Measurements from ENCODE around the gene TNMD. TPM values are rescaled to one million over a fixed set of nuclear protein-coding genes. Genes with fewer than 3 reads are reported as not detected.

TNMD gene
- total and polyA plus RNA-seq, 7 experiments from 2014 or later = not detected

GRCh38 chrX:100615005-100615404 lies 30.3 kb downstream of the TNMD start:
- peak; percentile 46 for ATAC-seq

GRCh38 chrX:100623001-100623400 lies 38.3 kb downstream of the TNMD start:
- H3K36me3 ChIP-seq (ENCODE audit: control insufficient read depth in 2 of 3, insufficient read depth in 3 of 3, low read length in 3 of 3) = no peaks in the 10 kb centered on the region
- H3K27me3 ChIP-seq (ENCODE audit: control insufficient read depth in 2 of 2, insufficient read depth in 2 of 2, low read length in 2 of 2) = no peaks in the 10 kb centered on the region
- no peak for ATAC-seq
- Mint-ChIP-seq H3K36me3 (no peaks in the 10 kb centered on the region), H3K4me3 (no peak overlapping the region), H3K9me3 (peaks cover 0 to 2% (median 0%) of the 10 kb centered on the region in 11 donors), H3K4me1 (peaks cover 6 to 11% (median 10%) of the 10 kb centered on the region in 7 donors), H3K27ac (no peak overlapping the region), H3K27me3 (peaks cover 0 to 3% (median 0%) of the 10 kb centered on the region in 5 donors)
- ChIA-PET POLR2A (no interaction called here), CTCF (no interaction called here)
- no peak for DNase-seq
- H3K9me3 ChIP-seq (ENCODE audit: control insufficient read depth in 2 of 3, low read length in 3 of 3) = no peaks in the 10 kb centered on the region
- H3K4me3 ChIP-seq (ENCODE audit: low read length) = no peak overlapping the region
- intact Hi-C loops (cut with micrococcal nuclease) = no loop called here
- H3K27ac ChIP-seq (ENCODE audit: low read depth, low read length) = no peak overlapping the region
- H3K4me1 ChIP-seq (ENCODE audit: control insufficient read depth in 2 of 2, insufficient read depth in 2 of 2, low read length in 2 of 2) = no peaks in the 10 kb centered on the region

More at GRCh38 chrX:100615005-100615404, 30.3 kb downstream of the TNMD start:
- no peaks in the 10 kb centered on the region for H3K4me1 ChIP-seq (ENCODE audit: control insufficient read depth in 2 of 2, insufficient read depth in 2 of 2, low read length in 2 of 2)
- ChIA-PET CTCF (no interaction called here), POLR2A (no interaction called here)
- Mint-ChIP-seq H3K27ac (no peak overlapping the region), H3K4me3 (no peak overlapping the region), H3K36me3 (no peaks in the 10 kb centered on the region), H3K9me3 (peaks cover 0 to 3% (median 0%) of the 10 kb centered on the region in 11 donors), H3K27me3 (peaks cover 0 to 10% (median 2%) of the 10 kb centered on the region in 5 donors), H3K4me1 (no peaks in the 10 kb centered on the region)
- no peaks in the 10 kb centered on the region for H3K36me3 ChIP-seq (ENCODE audit: control insufficient read depth in 2 of 3, insufficient read depth in 3 of 3, low read length in 3 of 3)
- intact Hi-C loops (cut with micrococcal nuclease) = no loop called here
- DNase-seq = peak in 1 of 9 donors; percentile 6
- no peaks in the 10 kb centered on the region for H3K27me3 ChIP-seq (ENCODE audit: control insufficient read depth in 2 of 2, insufficient read depth in 2 of 2, low read length in 2 of 2)
- no peaks in the 10 kb centered on the region for H3K9me3 ChIP-seq (ENCODE audit: control insufficient read depth in 2 of 3, low read length in 3 of 3)
- no peak overlapping the region for H3K27ac ChIP-seq (ENCODE audit: low read depth, low read length)
- H3K4me3 ChIP-seq (ENCODE audit: low read length) = no peak overlapping the region

- Mint-ChIP-seq H3K9me3 (no peaks in the 10 kb centered on the region), H3K4me1 (peaks cover 6 to 11% (median 10%) of the 10 kb centered on the region in 7 donors), H3K36me3 (peaks cover 0 to 7% (median 0%) of the 10 kb centered on the region in 5 donors), H3K27me3 (peaks cover 0 to 3% (median 0%) of the 10 kb centered on the region in 5 donors), H3K4me3 (peak overlapping the region in 1 of 10 donors; percentile 2), H3K27ac (no peak overlapping the region)
- no peaks in the 10 kb centered on the region for H3K36me3 ChIP-seq (ENCODE audit: control insufficient read depth in 2 of 3, insufficient read depth in 3 of 3, low read length in 3 of 3)
- H3K4me1 ChIP-seq (ENCODE audit: control insufficient read depth in 2 of 2, insufficient read depth in 2 of 2, low read length in 2 of 2) = no peaks in the 10 kb centered on the region
- DNase-seq (no peak), ATAC-seq (no peak)
- intact Hi-C loops (cut with micrococcal nuclease) = no loop called here
- ChIA-PET POLR2A (interaction anchor here (0.8 kb wide), 1 partner anchor 10 kb away, joined by 3 read pairs; the partner anchor contains the start of gene TSPAN6), CTCF (no interaction called here)
- H3K27me3 ChIP-seq (ENCODE audit: control insufficient read depth in 2 of 2, insufficient read depth in 2 of 2, low read length in 2 of 2) = no peaks in the 10 kb centered on the region
- no peaks in the 10 kb centered on the region for H3K9me3 ChIP-seq (ENCODE audit: control insufficient read depth in 2 of 3, low read length in 3 of 3)
- H3K4me3 ChIP-seq (ENCODE audit: low read length) = no peak overlapping the region
- H3K27ac ChIP-seq (ENCODE audit: low read depth, low read length) = no peak overlapping the region
Observed at GRCh38 chrX:100625985-100626491, 41.3 kb downstream of the TNMD start.

- peak overlapping the region in 2 of 10 donors; percentile 49 to 93 for H3K4me3 Mint-ChIP-seq
- H3K4me1 Mint-ChIP-seq = peaks cover 0 to 21% (median 15%) of the 10 kb centered on the region in 7 donors
- Histone ChIP-seq H3K4me1 (ENCODE audit: control insufficient read depth in 2 of 2, insufficient read depth in 2 of 2, low read length in 2 of 2) (no peaks in the 10 kb centered on the region), H3K27ac (ENCODE audit: low read depth, low read length) (no peak overlapping the region), H3K9me3 (ENCODE audit: control insufficient read depth in 2 of 3, low read length in 3 of 3) (no peaks in the 10 kb centered on the region), H3K27me3 (ENCODE audit: control insufficient read depth in 2 of 2, insufficient read depth in 2 of 2, low read length in 2 of 2) (no peaks in the 10 kb centered on the region), H3K36me3 (ENCODE audit: control insufficient read depth in 2 of 3, insufficient read depth in 3 of 3, low read length in 3 of 3) (no peaks in the 10 kb centered on the region), H3K4me3 (ENCODE audit: low read length) (no peak overlapping the region)
- peaks cover 0 to 6% (median 0%) of the 10 kb centered on the region in 5 donors for H3K36me3 Mint-ChIP-seq
- H3K27ac Mint-ChIP-seq = peak overlapping the region in 1 of 9 donors; percentile 28
- CTCF ChIA-PET = no interaction called here
- POLR2A ChIA-PET = no interaction called here
- ATAC-seq (no peak), DNase-seq (no peak)
- H3K27me3 Mint-ChIP-seq = peaks cover 0 to 24% (median 8%) of the 10 kb centered on the region in 5 donors
- peaks cover 0 to 3% (median 0%) of the 10 kb centered on the region in 11 donors for H3K9me3 Mint-ChIP-seq
- intact Hi-C loops (cut with micrococcal nuclease) = loop anchor here in 1 of 2 donors (5.0 kb wide), 1 partner anchor 757 kb away; the partner anchor contains the start of gene RPL36A
Observed at GRCh38 chrX:100635040-100635439, 50.3 kb downstream of the TNMD start.

GRCh38 chrX:100635989-100636320 lies 51.2 kb downstream of the TNMD start:
- DNase-seq (peak in 1 of 9 donors; percentile 1), ATAC-seq (no peak)
- H3K36me3 Mint-ChIP-seq = no peaks in the 10 kb centered on the region
- Histone ChIP-seq H3K36me3 (ENCODE audit: control insufficient read depth in 2 of 3, insufficient read depth in 3 of 3, low read length in 3 of 3) (no peaks in the 10 kb centered on the region), H3K27ac (ENCODE audit: low read depth, low read length) (peak overlapping the region; percentile 63), H3K27me3 (ENCODE audit: control insufficient read depth in 2 of 2, insufficient read depth in 2 of 2, low read length in 2 of 2) (no peaks in the 10 kb centered on the region), H3K4me1 (ENCODE audit: control insufficient read depth in 2 of 2, insufficient read depth in 2 of 2, low read length in 2 of 2) (no peaks in the 10 kb centered on the region), H3K9me3 (ENCODE audit: control insufficient read depth in 2 of 3, low read length in 3 of 3) (no peaks in the 10 kb centered on the region), H3K4me3 (ENCODE audit: low read length) (no peak overlapping the region)
- ChIA-PET CTCF (no interaction called here), POLR2A (no interaction called here)
- intact Hi-C loops (cut with micrococcal nuclease) = loop anchor here (1.0 to 5.0 kb wide), 4 partner anchors 124 to 756 kb away; partner anchors contain the start of genes CSTF2 (in 1 of the 2), RPL36A (in 1 of the 2) and TIMM8A (in 1 of the 2)
- peak overlapping the region in 3 of 9 donors; percentile 31 to 93 (median 80) for H3K27ac Mint-ChIP-seq
- peaks cover 0 to 25% (median 8%) of the 10 kb centered on the region in 5 donors for H3K27me3 Mint-ChIP-seq
- H3K4me1 Mint-ChIP-seq = peaks cover 0 to 21% (median 15%) of the 10 kb centered on the region in 7 donors
- peaks cover 0 to 3% (median 0%) of the 10 kb centered on the region in 11 donors for H3K9me3 Mint-ChIP-seq
- peak overlapping the region in 9 of 10 donors; percentile 80 to 99 (median 93) for H3K4me3 Mint-ChIP-seq

GRCh38 chrX:100636321-100636991 lies 51.7 kb downstream of the TNMD start, which contains the start of gene TSPAN6:
TSPAN6 (minus strand) TSS chrX:100636806; CDS start chrX:100636694, 112 bp downstream.
- H3K27ac Mint-ChIP-seq = peak within 1 kb of the TSS in 8 of 9 donors; percentile 50 to 94 (median 88)
- H3K4me1 Mint-ChIP-seq = peaks cover 0 to 21% (median 15%) of the 10 kb centered on the region in 7 donors
- POLR2A ChIA-PET = interaction anchor here (0.5 to 0.6 kb wide), 2 partner anchors 10 to 47 kb away, joined by 3 to 4 read pairs; no protein-coding TSS in a partner anchor
- Histone ChIP-seq H3K4me1 (ENCODE audit: control insufficient read depth in 2 of 2, insufficient read depth in 2 of 2, low read length in 2 of 2) (no peaks in the 10 kb centered on the region), H3K9me3 (ENCODE audit: control insufficient read depth in 2 of 3, low read length in 3 of 3) (no peaks in the 10 kb centered on the region), H3K4me3 (ENCODE audit: low read length) (peak within 1 kb of the TSS; percentile 50), H3K36me3 (ENCODE audit: control insufficient read depth in 2 of 3, insufficient read depth in 3 of 3, low read length in 3 of 3) (no peaks in the 10 kb centered on the region), H3K27ac (ENCODE audit: low read depth, low read length) (peak within 1 kb of the TSS; percentile 63), H3K27me3 (ENCODE audit: control insufficient read depth in 2 of 2, insufficient read depth in 2 of 2, low read length in 2 of 2) (no peaks in the 10 kb centered on the region)
- ATAC-seq (peak; percentile 99), DNase-seq (peak; percentile 35 to 81 (median 68))
- no peaks in the 10 kb centered on the region for H3K36me3 Mint-ChIP-seq
- H3K9me3 Mint-ChIP-seq = peaks cover 0 to 3% (median 0%) of the 10 kb centered on the region in 11 donors
- H3K27me3 Mint-ChIP-seq = peaks cover 3 to 25% (median 10%) of the 10 kb centered on the region in 5 donors
- intact Hi-C loops (cut with micrococcal nuclease) = loop anchor here (1.0 to 5.0 kb wide), 4 partner anchors 124 to 756 kb away; partner anchors contain the start of genes CSTF2 (in 1 of the 2), RPL36A (in 1 of the 2) and TIMM8A (in 1 of the 2)
- CTCF ChIA-PET = no interaction called here
- peak within 1 kb of the TSS; percentile 80 to 99 (median 92) for H3K4me3 Mint-ChIP-seq
